ENCODE results near the gene KRT78. TPM values are rescaled to one million over a fixed set of nuclear protein-coding genes. Genes with fewer than 3 reads are reported as not detected.

The KRT78 gene
- total RNA-seq, 1 experiment from 2014 or later = not detected

DNA sequence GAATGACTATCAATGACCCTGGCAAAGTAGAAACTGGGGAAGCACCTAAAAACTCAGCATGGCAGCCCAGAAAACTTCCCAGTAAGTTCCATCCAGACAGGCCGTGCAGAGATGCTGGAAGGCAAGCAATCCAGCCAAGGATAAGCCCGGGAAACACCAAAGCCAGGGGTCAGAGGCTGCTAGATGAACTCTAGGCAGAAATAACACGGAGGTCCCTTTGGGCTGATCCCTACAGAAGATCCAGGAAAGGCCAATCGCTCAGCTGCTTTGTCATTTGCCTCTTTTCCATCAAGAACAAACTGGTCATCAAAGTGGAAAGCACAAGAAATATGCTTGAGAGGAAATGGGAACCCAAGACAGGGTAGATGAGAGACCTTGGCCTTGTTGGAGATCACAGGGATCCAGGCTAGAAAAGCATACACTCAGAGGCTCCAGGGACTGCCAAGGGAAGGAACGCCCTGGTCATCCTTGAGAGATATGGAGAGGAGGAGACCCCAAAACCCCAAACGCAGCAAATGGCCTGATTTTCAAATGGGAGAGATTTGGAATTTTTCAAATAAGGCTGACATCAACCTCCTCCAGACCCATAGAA, 21.2 kb downstream of the KRT78 start:
- no peak overlapping the region for H3K4me3 Mint-ChIP-seq
- H3K9me3 Mint-ChIP-seq = peaks cover 6% of the 10 kb centered on the region
- ATAC-seq = no peak; the same call in 1 of the 2 replicates
- no peaks in the 10 kb centered on the region; the same call in 1 of the 2 replicates for H3K27me3 Mint-ChIP-seq (ENCODE audit: low read depth)
- peaks cover 7% of the 10 kb centered on the region for H3K4me1 Mint-ChIP-seq
- no peak overlapping the region for H3K27ac Mint-ChIP-seq
- ChIA-PET POLR2A (no interaction called here), CTCF (interaction anchor here (1.5 to 2.2 kb wide), 2 partner anchors 38 to 43 kb away, joined by 4 to 5 read pairs; no protein-coding TSS in a partner anchor)
- TF ChIP-seq, protein P1, sequence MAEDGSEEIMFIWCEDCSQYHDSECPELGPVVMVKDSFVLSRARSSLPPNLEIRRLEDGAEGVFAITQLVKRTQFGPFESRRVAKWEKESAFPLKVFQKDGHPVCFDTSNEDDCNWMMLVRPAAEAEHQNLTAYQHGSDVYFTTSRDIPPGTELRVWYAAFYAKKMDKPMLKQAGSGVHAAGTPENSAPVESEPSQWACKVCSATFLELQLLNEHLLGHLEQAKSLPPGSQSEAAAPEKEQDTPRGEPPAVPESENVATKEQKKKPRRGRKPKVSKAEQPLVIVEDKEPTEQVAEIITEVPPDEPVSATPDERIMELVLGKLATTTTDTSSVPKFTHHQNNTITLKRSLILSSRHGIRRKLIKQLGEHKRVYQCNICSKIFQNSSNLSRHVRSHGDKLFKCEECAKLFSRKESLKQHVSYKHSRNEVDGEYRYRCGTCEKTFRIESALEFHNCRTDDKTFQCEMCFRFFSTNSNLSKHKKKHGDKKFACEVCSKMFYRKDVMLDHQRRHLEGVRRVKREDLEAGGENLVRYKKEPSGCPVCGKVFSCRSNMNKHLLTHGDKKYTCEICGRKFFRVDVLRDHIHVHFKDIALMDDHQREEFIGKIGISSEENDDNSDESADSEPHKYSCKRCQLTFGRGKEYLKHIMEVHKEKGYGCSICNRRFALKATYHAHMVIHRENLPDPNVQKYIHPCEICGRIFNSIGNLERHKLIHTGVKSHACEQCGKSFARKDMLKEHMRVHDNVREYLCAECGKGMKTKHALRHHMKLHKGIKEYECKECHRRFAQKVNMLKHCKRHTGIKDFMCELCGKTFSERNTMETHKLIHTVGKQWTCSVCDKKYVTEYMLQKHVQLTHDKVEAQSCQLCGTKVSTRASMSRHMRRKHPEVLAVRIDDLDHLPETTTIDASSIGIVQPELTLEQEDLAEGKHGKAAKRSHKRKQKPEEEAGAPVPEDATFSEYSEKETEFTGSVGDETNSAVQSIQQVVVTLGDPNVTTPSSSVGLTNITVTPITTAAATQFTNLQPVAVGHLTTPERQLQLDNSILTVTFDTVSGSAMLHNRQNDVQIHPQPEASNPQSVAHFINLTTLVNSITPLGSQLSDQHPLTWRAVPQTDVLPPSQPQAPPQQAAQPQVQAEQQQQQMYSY (CRISPR knock-in tag; IDR thresholded peaks at IDR 0.05) = no peak
- TF ChIP-seq SMAD4 (CRISPR knock-in tag; IDR thresholded peaks at IDR 0.05) (no peak), ZNF416 (CRISPR knock-in tag; IDR thresholded peaks at IDR 0.05) (no peak), SP1 (CRISPR knock-in tag; conservative IDR thresholded peaks at IDR 0.05) (no peak), CREB1 (CRISPR knock-in tag; IDR thresholded peaks at IDR 0.05) (no peak), ZNF232 (CRISPR knock-in tag; IDR thresholded peaks at IDR 0.05) (no peak), ZNF423 (CRISPR knock-in tag; IDR thresholded peaks at IDR 0.05) (no peak), ZNF121 (CRISPR knock-in tag; IDR thresholded peaks at IDR 0.05) (no peak), NFATC4 (CRISPR knock-in tag; IDR thresholded peaks at IDR 0.05) (no peak), HMGA2 (CRISPR knock-in tag; IDR thresholded peaks at IDR 0.05) (no peak), RORB (CRISPR knock-in tag; IDR thresholded peaks at IDR 0.05) (no peak), MYBL2 (CRISPR knock-in tag; IDR thresholded peaks at IDR 0.05) (no peak), RELA (CRISPR knock-in tag; IDR thresholded peaks at IDR 0.05; ENCODE audit: borderline replicate concordance) (no peak), FOXP1 (CRISPR knock-in tag; IDR thresholded peaks at IDR 0.05; ENCODE audit: borderline replicate concordance) (no peak), FOXK1 (CRISPR knock-in tag; IDR thresholded peaks at IDR 0.05) (no peak), ZNF219 (CRISPR knock-in tag; IDR thresholded peaks at IDR 0.05; ENCODE audit: borderline replicate concordance) (no peak)
- TF ChIP-seq, protein P2, sequence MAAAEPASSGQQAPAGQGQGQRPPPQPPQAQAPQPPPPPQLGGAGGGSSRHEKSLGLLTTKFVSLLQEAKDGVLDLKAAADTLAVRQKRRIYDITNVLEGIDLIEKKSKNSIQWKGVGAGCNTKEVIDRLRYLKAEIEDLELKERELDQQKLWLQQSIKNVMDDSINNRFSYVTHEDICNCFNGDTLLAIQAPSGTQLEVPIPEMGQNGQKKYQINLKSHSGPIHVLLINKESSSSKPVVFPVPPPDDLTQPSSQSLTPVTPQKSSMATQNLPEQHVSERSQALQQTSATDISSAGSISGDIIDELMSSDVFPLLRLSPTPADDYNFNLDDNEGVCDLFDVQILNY (CRISPR knock-in tag; IDR thresholded peaks at IDR 0.05) = no peak
- TF ChIP-seq, protein P3, sequence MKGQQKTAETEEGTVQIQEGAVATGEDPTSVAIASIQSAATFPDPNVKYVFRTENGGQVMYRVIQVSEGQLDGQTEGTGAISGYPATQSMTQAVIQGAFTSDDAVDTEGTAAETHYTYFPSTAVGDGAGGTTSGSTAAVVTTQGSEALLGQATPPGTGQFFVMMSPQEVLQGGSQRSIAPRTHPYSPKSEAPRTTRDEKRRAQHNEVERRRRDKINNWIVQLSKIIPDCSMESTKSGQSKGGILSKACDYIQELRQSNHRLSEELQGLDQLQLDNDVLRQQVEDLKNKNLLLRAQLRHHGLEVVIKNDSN (CRISPR knock-in tag; IDR thresholded peaks at IDR 0.05) = no peak
- TF ChIP-seq, protein P4, sequence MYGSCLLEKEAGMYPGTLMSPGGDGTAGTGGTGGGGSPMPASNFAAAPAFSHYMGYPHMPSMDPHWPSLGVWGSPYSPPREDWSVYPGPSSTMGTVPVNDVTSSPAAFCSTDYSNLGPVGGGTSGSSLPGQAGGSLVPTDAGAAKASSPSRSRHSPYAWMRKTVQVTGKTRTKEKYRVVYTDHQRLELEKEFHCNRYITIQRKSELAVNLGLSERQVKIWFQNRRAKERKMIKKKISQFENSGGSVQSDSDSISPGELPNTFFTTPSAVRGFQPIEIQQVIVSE (CRISPR knock-in tag; IDR thresholded peaks at IDR 0.05; ENCODE audit: borderline replicate concordance) = no peak
- TF ChIP-seq, protein P5, sequence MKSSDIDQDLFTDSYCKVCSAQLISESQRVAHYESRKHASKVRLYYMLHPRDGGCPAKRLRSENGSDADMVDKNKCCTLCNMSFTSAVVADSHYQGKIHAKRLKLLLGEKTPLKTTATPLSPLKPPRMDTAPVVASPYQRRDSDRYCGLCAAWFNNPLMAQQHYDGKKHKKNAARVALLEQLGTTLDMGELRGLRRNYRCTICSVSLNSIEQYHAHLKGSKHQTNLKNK (CRISPR knock-in tag; IDR thresholded peaks at IDR 0.05) = no peak
- no peak for DNase-seq (ENCODE audit: low spot score)
- no peaks in the 10 kb centered on the region for H3K36me3 Mint-ChIP-seq

All from WTC11 (cell line).